Tibial artery (tissue), 4 donors: Measurements from ENCODE around the gene CDK17.

Experiments used
- DNase-seq, 2 donors: peaks; one replicate each; pipeline ENCODE4 v3.0.0-alpha.2; 2019
- H3K27ac ChIP-seq, 2 donors: fragments of 200-600 bp; sonication (generic) in 1 of 2; 1 replicate in 1 of 2; 2 replicates in 1 of 2; pipeline ENCODE4 v1.5.1; 2018 to 2019; ENCODE audit warnings: mild to moderate bottlenecking in 1 of 2
- H3K27me3 ChIP-seq, 2 donors: fragments of 200-600 bp; sonication (generic) in 1 of 2; one replicate each; pipeline versions ENCODE4 v1.5.1 to v1.6.0; 2016 to 2019
- H3K36me3 ChIP-seq, 3 donors: fragments of 200-600 bp; sonication (generic) in 2 of 3; one replicate each; pipeline ENCODE4 v1.5.1; 2016 to 2019; ENCODE audit warnings: mild to moderate bottlenecking in 2 of 3
- H3K4me1 ChIP-seq, 4 donors: fragments of 200-600 bp; sonication (generic) in 2 of 4; 1 replicate in 3 of 4; 2 replicates in 1 of 4; pipeline ENCODE4 v1.5.1; 2016 to 2019
- H3K4me3 ChIP-seq, 2 donors: fragments of 200-600 bp; sonication (generic) in 1 of 2; 1 replicate in 1 of 2; 2 replicates in 1 of 2; pipeline ENCODE4 v1.5.1; 2018 to 2019; ENCODE audit warnings: mild to moderate bottlenecking in 2 of 2
- H3K9me3 ChIP-seq, 3 donors: fragments of 200-600 bp; sonication (generic) in 1 of 3; one replicate each; pipeline ENCODE4 v1.5.1; 2016 to 2019
- intact Hi-C: fragments of 100-400 bp; cut with DNase I; formaldehyde crosslinking; loops from one replicate; pipeline ENCODE4 v1.15.0; 2023; ENCODE audit warnings: low total_unique reads
- TF ChIP-seq, protein P1 (sequence below), 2 experiments: fragments of 200-600 bp in 1 of 2; fragments of 450-650 bp in 1 of 2; IDR thresholded peaks; one replicate each; pipeline ENCODE4 v1.5.1; 2017 to 2019; ENCODE audit warnings: antibody characterized with exemption in 2 of 2, mild to moderate bottlenecking in 1 of 2, moderate library complexity in 1 of 2

Gene CDK17

DNA sequence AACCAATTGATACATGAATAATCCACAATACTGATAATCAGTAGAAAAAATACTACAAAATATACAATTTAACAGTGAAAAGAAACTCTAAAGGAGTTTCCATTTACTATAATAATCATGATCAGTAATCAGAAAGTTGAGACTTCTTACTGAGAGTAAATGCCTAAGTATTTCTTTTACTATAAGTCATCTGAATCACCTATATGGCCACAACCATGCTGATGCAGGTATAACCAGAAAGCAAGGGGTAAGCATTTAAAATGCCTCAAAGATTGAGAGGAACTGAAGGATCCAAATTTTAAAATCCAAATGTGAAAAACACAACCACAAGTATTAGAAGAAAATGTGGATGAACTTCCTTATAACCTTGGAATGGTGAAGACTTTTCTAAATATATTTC lies 23.4 kb downstream of the CDK17 start:
- no peak for DNase-seq
- H3K27me3 ChIP-seq: no peaks in the 10 kb centered on the region
- no peak overlapping the region for H3K27ac ChIP-seq
- no peaks in the 10 kb centered on the region for H3K36me3 ChIP-seq
- TF ChIP-seq, protein P1, sequence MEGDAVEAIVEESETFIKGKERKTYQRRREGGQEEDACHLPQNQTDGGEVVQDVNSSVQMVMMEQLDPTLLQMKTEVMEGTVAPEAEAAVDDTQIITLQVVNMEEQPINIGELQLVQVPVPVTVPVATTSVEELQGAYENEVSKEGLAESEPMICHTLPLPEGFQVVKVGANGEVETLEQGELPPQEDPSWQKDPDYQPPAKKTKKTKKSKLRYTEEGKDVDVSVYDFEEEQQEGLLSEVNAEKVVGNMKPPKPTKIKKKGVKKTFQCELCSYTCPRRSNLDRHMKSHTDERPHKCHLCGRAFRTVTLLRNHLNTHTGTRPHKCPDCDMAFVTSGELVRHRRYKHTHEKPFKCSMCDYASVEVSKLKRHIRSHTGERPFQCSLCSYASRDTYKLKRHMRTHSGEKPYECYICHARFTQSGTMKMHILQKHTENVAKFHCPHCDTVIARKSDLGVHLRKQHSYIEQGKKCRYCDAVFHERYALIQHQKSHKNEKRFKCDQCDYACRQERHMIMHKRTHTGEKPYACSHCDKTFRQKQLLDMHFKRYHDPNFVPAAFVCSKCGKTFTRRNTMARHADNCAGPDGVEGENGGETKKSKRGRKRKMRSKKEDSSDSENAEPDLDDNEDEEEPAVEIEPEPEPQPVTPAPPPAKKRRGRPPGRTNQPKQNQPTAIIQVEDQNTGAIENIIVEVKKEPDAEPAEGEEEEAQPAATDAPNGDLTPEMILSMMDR (IDR thresholded peaks at IDR 0.05): no peak
- H3K9me3 ChIP-seq: no peaks in the 10 kb centered on the region
- no peak overlapping the region for H3K4me3 ChIP-seq
- intact Hi-C loops: no loop called here
- peaks cover 0 to 34% (median 7%) of the 10 kb centered on the region in 4 donors for H3K4me1 ChIP-seq

DNA sequence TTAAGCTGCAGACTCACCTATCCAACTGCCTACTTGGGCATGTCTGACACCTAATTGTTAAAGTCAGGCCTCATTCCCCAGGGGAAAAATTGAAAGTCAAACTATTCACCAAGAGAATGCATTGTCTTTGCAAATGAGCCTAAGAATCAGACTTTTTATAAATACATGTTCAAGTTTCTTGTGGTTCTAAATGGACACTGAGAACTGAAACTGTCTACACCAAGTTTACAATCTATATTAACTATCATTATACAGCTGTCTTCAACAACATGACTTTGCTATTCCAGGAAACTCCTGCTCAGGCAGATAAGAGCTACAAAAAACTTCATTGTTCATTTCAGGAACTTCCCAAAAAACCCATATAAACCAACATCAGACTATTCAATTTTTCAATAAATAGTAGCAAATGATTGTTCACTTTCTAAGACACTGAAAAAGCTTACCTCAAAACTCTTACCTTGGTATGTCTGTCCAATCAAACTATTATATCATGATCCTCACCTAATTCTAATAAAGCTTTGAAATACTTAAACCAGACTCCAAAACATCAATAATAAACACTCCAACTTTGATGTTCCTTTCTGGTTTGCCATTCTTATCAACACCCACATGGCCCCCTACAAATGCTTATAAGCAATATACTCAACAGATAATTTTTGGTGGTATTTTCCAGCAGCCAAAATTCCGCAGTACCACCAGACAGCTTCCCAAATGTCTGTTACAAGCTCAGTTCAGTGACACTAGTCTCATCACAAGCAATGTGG lies 24.2 kb downstream of the CDK17 start:
- Histone ChIP-seq H3K4me1 (peaks cover 0 to 43% (median 8%) of the 10 kb centered on the region in 4 donors), H3K4me3 (no peak overlapping the region), H3K27me3 (no peaks in the 10 kb centered on the region), H3K36me3 (no peaks in the 10 kb centered on the region), H3K9me3 (no peaks in the 10 kb centered on the region), H3K27ac (no peak overlapping the region)
- intact Hi-C loops: no loop called here
- TF ChIP-seq, protein P1 (IDR thresholded peaks at IDR 0.05): no peak
- DNase-seq: no peak

DNA sequence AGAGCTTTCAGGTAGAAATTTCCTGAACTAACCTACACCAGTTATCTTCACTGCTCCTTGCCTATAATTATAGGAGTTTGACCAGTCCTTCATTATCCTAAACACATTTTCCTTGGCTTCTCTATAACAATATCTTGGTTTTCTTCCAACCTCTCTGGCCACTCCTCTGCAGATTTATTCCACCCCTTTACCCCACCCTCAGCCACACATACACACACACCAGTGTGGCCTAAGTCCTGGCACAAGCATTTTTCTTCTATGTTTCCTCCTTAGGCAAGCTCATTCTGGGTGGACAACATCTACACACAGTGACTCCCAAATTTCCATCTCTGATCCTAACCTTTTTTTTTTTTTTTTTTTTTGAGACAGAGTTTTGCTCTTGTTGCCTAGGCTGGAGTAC lies 25.1 kb downstream of the CDK17 start:
- TF ChIP-seq, protein P1 (IDR thresholded peaks at IDR 0.05): no peak

DNA sequence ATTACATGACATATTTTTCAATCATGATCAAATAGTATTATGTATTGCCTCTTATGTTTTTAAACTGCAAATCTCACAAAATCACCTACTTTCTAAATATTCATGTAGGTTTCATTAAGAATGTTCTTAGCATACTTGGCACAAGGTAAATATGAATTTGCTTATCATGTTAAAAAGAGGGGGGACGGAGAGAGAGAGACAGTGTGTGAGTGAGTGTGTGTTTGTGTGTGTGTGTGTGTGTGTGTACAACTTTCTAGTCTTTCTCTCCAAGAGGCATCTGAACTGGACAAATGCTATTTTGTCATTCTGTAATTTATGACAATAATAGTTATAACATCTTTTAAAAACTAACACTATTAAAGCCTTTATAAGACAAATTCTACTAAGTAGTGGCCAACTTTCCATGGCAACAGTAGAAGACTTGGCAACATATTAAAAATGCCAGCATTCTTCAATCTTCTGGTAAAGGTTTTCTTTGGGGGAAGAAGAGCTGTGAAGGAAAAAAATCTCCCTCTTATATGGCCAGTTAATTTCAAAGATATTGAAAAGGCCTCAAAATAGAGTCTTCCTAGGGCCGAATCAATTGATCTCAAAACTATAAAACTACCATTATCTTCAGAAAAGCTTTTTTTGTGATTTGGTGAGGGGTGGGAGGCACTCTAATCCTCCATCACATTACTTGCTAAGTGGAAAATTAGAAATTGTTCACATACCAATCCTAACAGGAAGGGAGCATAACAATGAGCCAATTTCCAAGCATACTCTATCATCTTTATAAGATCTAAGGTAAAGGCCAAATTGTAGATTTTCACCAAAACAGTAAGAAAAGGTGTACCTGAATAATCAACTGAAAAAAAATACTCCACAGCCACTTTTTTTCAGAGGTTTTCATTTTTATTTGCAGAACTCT lies 28.2 kb downstream of the CDK17 start:
- Histone ChIP-seq H3K27ac (no peak overlapping the region), H3K4me1 (peaks cover 0 to 56% (median 11%) of the 10 kb centered on the region in 4 donors), H3K27me3 (no peaks in the 10 kb centered on the region), H3K4me3 (no peak overlapping the region), H3K9me3 (no peaks in the 10 kb centered on the region), H3K36me3 (no peaks in the 10 kb centered on the region)
- DNase-seq: no peak
- intact Hi-C loops: no loop called here
- TF ChIP-seq, protein P1 (IDR thresholded peaks at IDR 0.05): no peak

More for the DNA sequence above, 25.1 kb downstream of the CDK17 start:
- H3K36me3 ChIP-seq: no peaks in the 10 kb centered on the region
- no peak overlapping the region for H3K4me3 ChIP-seq
- H3K4me1 ChIP-seq: peaks cover 0 to 43% (median 8%) of the 10 kb centered on the region in 4 donors
- no peak for DNase-seq
- no peak overlapping the region for H3K27ac ChIP-seq
- no peaks in the 10 kb centered on the region for H3K9me3 ChIP-seq
- intact Hi-C loops: no loop called here
- H3K27me3 ChIP-seq: no peaks in the 10 kb centered on the region

DNA sequence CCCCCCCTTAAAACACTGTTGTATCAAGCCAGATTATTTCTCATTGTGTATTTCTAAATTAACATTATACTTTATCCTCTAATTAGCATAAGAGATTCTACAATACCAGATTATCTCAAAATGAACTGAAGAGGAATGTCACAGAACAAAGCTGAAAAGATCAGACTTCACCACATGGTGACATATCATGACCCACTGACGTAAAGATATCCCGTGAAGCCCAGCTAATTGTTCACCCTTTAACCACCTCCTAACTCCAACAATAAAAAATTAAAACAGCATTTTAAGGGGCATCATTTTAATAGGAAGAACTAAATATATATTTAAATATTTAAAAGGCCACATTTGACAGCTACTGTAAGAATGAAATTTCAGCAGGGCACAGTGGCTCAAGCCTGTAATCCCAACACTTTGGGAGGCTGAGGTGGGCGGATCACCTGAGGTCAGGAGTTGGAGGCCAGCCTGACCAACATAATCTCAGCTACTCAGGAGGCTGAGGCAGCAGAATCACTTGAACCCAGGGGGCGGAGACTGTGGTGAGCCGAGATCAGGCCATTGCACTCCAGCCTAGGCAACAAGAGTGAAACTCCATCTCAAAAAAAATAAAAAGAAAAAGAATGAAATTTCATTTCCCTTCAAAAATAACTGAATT lies 29.0 kb downstream of the CDK17 start:
- Histone ChIP-seq H3K36me3 (no peaks in the 10 kb centered on the region), H3K27me3 (no peaks in the 10 kb centered on the region), H3K4me1 (peaks cover 0 to 57% (median 11%) of the 10 kb centered on the region in 4 donors), H3K9me3 (no peaks in the 10 kb centered on the region), H3K4me3 (no peak overlapping the region), H3K27ac (no peak overlapping the region)
- TF ChIP-seq, protein P1 (IDR thresholded peaks at IDR 0.05): no peak
- intact Hi-C loops: no loop called here
- no peak for DNase-seq
